IPS-15b (cell line): ENCODE measurements around the gene RAPGEF6.

ENCODE experiments used
- H3K27me3 ChIP-seq: one replicate; pipeline ENCODE4 v1.6.1; 2013; ENCODE audit warnings: low read length; ENCODE audit not compliant: control insufficient read depth, insufficient read depth
- H3K36me3 ChIP-seq: one replicate; pipeline ENCODE4 v1.6.1; 2013; ENCODE audit warnings: low read length; ENCODE audit not compliant: control insufficient read depth, insufficient read depth
- H3K4me1 ChIP-seq: one replicate; pipeline ENCODE4 v1.6.1; 2013; ENCODE audit warnings: mild to moderate bottlenecking, low read length; ENCODE audit not compliant: control insufficient read depth, insufficient read depth
- H3K4me3 ChIP-seq: one replicate; pipeline ENCODE4 v1.5.1; 2013; ENCODE audit warnings: low read depth, low read length
- H3K9ac ChIP-seq: one replicate; pipeline ENCODE4 v1.6.1; 2013; ENCODE audit warnings: low read depth, mild to moderate bottlenecking, low read length
- H3K9me3 ChIP-seq: one replicate; pipeline ENCODE4 v1.6.1; 2013; ENCODE audit warnings: mild to moderate bottlenecking, low read length; ENCODE audit not compliant: control insufficient read depth, insufficient read depth

The RAPGEF6 gene

DNA sequence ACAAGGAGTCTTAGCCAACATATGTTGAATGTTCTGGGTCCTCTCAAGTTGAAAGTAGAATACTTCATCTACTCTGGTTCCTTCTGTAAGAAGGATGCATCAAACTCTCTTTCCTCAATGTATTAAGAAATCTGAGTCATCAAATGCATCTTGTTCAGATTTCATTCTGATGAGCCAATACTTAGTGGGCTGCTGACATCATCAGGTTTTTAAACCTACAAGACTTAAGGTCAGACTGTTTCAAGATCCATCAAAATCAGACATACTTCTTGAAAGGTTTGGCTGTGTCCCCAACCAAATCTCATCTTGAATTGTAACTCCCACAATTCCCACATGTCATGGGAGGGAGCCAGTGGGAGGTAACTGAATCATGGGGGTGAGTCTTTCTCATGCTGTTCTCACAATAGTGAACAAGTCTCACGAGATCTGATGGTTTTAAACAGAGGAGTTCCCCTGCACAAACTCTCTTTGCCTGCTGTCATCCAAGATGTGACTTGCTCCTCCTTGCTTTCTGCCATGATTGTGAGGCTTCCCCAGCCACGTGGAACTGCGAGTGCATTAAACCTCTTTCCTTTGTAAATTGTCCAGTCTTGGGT is 168.8 kb downstream of the RAPGEF6 start:
- no peak overlapping the region for H3K4me3 ChIP-seq
- no peaks in the 10 kb centered on the region for H3K9me3 ChIP-seq
- H3K4me1 ChIP-seq = no peaks in the 10 kb centered on the region
- H3K9ac ChIP-seq = no peak overlapping the region
- H3K27me3 ChIP-seq = no peaks in the 10 kb centered on the region
- no peaks in the 10 kb centered on the region for H3K36me3 ChIP-seq

DNA sequence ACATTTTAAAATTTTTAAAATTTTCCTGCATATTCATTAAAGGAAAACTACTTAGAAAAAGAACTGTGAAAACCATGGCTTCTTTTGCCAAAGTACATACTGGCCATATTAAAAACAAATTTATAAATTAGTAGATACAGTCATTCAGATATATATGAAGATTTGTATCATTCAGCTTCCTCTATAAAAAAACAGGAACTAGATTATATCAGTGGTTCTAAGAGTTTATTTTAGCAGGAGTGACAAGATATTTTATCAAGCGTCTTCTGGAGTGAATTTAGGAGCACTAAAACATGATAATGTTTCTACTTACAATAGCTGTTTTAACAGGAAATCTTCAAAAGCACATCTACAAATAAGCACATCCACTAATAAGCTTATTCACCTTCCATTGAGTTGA is 171.4 kb downstream of the RAPGEF6 start:
- no peak overlapping the region for H3K4me3 ChIP-seq
- no peaks in the 10 kb centered on the region for H3K4me1 ChIP-seq
- no peak overlapping the region for H3K9ac ChIP-seq
- H3K36me3 ChIP-seq = no peaks in the 10 kb centered on the region
- H3K9me3 ChIP-seq = no peaks in the 10 kb centered on the region
- H3K27me3 ChIP-seq = no peaks in the 10 kb centered on the region

GRCh38 chr5:131462454-131462853 is 172.6 kb downstream of the RAPGEF6 start:
- H3K36me3 ChIP-seq = no peaks in the 10 kb centered on the region
- H3K9me3 ChIP-seq = no peaks in the 10 kb centered on the region
- no peak overlapping the region for H3K9ac ChIP-seq
- no peaks in the 10 kb centered on the region for H3K4me1 ChIP-seq
- H3K4me3 ChIP-seq = no peak overlapping the region
- H3K27me3 ChIP-seq = no peaks in the 10 kb centered on the region

GRCh38 chr5:131461742-131462141 is 173.3 kb downstream of the RAPGEF6 start:
- H3K4me3 ChIP-seq = no peak overlapping the region
- no peak overlapping the region for H3K9ac ChIP-seq
- H3K36me3 ChIP-seq = no peaks in the 10 kb centered on the region
- H3K9me3 ChIP-seq = no peaks in the 10 kb centered on the region
- H3K27me3 ChIP-seq = no peaks in the 10 kb centered on the region
- no peaks in the 10 kb centered on the region for H3K4me1 ChIP-seq

DNA sequence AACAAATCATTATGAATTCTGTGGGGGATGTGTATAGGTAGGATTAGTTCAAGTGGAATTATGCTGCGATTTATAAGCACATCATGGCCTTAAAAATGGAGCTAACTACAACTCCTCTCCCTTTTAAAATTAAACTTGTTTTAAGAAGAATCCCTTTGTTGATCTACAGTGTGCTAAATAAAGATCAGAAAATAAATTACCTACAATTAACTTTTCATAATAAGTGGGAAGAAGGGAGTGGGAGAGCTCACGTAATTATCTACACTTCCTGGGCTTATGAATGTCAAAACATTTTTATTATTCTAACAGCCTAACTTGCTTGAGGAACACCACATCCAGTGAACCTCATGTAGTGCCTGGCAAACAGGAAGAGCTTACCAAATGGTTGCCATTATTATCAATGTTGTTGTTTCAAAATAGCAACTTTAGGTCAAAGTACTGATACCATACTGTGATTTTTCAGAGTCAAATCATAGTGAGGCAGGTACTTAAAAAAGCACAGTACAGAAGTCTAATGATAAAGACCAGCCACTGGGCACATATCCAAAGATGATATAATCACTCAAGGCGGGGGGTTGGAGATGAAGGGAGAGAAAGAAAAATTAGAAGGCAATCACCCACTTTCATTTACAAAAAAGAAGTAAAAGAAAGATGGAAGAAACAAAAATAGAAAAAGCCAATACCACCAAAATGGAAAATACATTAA is 174.0 kb downstream of the RAPGEF6 start:
- Histone ChIP-seq H3K9me3 (no peaks in the 10 kb centered on the region), H3K9ac (no peak overlapping the region), H3K4me3 (no peak overlapping the region), H3K36me3 (no peaks in the 10 kb centered on the region), H3K4me1 (no peaks in the 10 kb centered on the region), H3K27me3 (no peaks in the 10 kb centered on the region)

GRCh38 chr5:131460133-131460532 is 174.9 kb downstream of the RAPGEF6 start:
- Histone ChIP-seq H3K9ac (no peak overlapping the region), H3K9me3 (no peaks in the 10 kb centered on the region)

GRCh38 chr5:131459216-131459615 is 175.8 kb downstream of the RAPGEF6 start:
- H3K9ac ChIP-seq = no peak overlapping the region
- no peak overlapping the region for H3K4me3 ChIP-seq
- H3K9me3 ChIP-seq = no peaks in the 10 kb centered on the region
- H3K4me1 ChIP-seq = no peaks in the 10 kb centered on the region
- H3K27me3 ChIP-seq = no peaks in the 10 kb centered on the region
- H3K36me3 ChIP-seq = no peaks in the 10 kb centered on the region

More at GRCh38 chr5:131460133-131460532, 174.9 kb downstream of the RAPGEF6 start:
- no peaks in the 10 kb centered on the region for H3K4me1 ChIP-seq
- H3K4me3 ChIP-seq = no peak overlapping the region
- H3K36me3 ChIP-seq = no peaks in the 10 kb centered on the region
- no peaks in the 10 kb centered on the region for H3K27me3 ChIP-seq

GRCh38 chr5:131457193-131457592 is 177.8 kb downstream of the RAPGEF6 start:
- Histone ChIP-seq H3K4me3 (no peak overlapping the region), H3K4me1 (no peaks in the 10 kb centered on the region), H3K27me3 (no peaks in the 10 kb centered on the region), H3K9me3 (no peaks in the 10 kb centered on the region), H3K9ac (no peak overlapping the region), H3K36me3 (no peaks in the 10 kb centered on the region)

GRCh38 chr5:131450941-131451340 is 184.1 kb downstream of the RAPGEF6 start:
- Histone ChIP-seq H3K9ac (no peak overlapping the region), H3K36me3 (no peaks in the 10 kb centered on the region)

GRCh38 chr5:131441184-131441583 is 193.8 kb downstream of the RAPGEF6 start:
- Histone ChIP-seq H3K4me1 (no peaks in the 10 kb centered on the region), H3K36me3 (peaks cover 4% of the 10 kb centered on the region), H3K9ac (no peak overlapping the region), H3K9me3 (no peaks in the 10 kb centered on the region), H3K4me3 (no peak overlapping the region), H3K27me3 (no peaks in the 10 kb centered on the region)

More at GRCh38 chr5:131450941-131451340, 184.1 kb downstream of the RAPGEF6 start:
- Histone ChIP-seq H3K27me3 (no peaks in the 10 kb centered on the region), H3K9me3 (no peaks in the 10 kb centered on the region), H3K4me3 (no peak overlapping the region), H3K4me1 (no peaks in the 10 kb centered on the region)

GRCh38 chr5:131436081-131436480 is 198.9 kb downstream of the RAPGEF6 start:
- Histone ChIP-seq H3K27me3 (no peaks in the 10 kb centered on the region), H3K9ac (no peak overlapping the region), H3K4me1 (no peaks in the 10 kb centered on the region), H3K36me3 (peaks cover 6% of the 10 kb centered on the region), H3K9me3 (no peaks in the 10 kb centered on the region), H3K4me3 (no peak overlapping the region)

DNA sequence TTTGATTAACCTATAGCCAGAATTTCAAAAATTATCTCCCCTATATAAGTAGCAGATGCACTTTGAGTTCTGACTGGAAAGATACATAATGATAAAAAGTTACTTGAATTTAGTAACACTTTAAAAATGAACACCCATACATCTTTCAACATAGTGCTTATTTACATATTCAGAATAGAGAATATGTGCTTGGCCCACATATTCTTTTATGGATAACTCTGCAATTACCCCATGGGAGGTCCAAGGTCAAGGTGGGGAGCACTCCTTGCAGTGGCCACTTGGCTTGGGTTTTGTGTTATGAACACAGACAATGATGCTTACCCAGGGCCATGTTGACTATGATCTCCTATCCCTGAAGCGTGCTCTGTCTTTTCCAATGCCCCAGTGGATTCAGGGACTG is 201.9 kb downstream of the RAPGEF6 start:
- Histone ChIP-seq H3K27me3 (no peaks in the 10 kb centered on the region), H3K36me3 (peaks cover 6% of the 10 kb centered on the region)

More for the DNA sequence above, 201.9 kb downstream of the RAPGEF6 start:
- no peak overlapping the region for H3K9ac ChIP-seq
- peaks cover 4% of the 10 kb centered on the region for H3K4me1 ChIP-seq
- H3K9me3 ChIP-seq = no peaks in the 10 kb centered on the region
- H3K4me3 ChIP-seq = no peak overlapping the region
